Measurements from ENCODE around the gene LNX1.

LNX1 gene

DNA sequence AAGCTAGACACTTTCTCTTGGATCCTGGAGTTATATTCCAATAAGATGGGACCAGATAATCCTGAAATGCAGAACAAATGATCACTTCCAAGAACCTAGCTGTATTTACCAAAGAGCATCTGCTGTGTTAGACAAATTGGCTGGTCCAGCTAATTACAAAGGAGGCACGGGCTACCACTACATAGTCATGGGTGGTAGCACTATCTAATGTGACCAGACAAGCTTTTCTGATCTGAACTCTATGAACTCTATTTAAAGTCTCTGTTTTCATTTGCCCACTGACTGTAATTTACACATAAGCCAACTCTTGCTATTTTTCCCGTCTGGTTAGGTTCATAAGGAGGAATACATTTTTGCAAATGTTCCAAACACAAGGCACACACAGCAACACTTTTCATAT is 34.6 kb downstream of the LNX1 start:
- no peak for DNase-seq (ENCODE audit: low read depth)
- TF ChIP-seq, protein P1, sequence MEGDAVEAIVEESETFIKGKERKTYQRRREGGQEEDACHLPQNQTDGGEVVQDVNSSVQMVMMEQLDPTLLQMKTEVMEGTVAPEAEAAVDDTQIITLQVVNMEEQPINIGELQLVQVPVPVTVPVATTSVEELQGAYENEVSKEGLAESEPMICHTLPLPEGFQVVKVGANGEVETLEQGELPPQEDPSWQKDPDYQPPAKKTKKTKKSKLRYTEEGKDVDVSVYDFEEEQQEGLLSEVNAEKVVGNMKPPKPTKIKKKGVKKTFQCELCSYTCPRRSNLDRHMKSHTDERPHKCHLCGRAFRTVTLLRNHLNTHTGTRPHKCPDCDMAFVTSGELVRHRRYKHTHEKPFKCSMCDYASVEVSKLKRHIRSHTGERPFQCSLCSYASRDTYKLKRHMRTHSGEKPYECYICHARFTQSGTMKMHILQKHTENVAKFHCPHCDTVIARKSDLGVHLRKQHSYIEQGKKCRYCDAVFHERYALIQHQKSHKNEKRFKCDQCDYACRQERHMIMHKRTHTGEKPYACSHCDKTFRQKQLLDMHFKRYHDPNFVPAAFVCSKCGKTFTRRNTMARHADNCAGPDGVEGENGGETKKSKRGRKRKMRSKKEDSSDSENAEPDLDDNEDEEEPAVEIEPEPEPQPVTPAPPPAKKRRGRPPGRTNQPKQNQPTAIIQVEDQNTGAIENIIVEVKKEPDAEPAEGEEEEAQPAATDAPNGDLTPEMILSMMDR (IDR thresholded peaks at IDR 0.05; ENCODE audit: low read depth, low read length, missing control alignments): no peak
- H3K4me3 ChIP-seq (ENCODE audit: low read depth, low read length): no peak overlapping the region

DNA sequence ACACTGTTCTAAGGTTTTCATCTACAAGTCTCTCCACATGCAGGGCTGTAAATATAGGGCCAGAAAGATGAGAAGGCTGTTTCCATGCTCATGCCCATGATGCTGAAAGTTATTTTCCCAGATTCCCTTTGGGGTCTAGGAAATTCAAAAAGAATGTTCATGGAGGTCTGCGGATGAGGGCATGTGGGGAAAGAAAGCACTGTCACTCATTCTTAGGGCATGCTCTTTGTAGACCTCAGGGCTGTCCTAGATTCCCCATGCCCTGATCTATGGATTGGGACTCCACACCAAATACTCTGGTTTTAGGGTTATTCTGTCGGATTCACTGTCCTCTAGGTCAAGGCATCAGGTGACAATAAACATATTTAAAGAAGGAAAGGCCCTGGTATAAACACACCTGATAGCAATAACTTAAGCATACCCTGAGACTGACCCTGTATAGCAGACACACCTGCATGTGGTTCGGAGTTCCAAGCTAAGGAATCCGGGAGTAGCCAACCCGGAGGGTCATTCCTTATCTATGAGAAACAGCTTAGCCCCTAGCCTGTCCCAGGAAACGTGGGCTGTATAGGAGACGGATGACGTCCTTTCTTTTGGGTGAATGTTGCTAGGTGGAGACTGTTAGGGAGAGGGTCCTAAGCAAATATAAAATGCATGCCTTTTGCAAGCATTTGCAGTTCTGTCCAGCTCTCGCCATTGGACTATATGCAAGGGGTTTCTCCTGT is 37.6 kb downstream of the LNX1 start:
- no peak overlapping the region for H3K4me3 ChIP-seq (ENCODE audit: low read depth, low read length)
- TF ChIP-seq, protein P1 (IDR thresholded peaks at IDR 0.05; ENCODE audit: low read depth, low read length, missing control alignments): no peak
- no peak for DNase-seq (ENCODE audit: low read depth)

DNA sequence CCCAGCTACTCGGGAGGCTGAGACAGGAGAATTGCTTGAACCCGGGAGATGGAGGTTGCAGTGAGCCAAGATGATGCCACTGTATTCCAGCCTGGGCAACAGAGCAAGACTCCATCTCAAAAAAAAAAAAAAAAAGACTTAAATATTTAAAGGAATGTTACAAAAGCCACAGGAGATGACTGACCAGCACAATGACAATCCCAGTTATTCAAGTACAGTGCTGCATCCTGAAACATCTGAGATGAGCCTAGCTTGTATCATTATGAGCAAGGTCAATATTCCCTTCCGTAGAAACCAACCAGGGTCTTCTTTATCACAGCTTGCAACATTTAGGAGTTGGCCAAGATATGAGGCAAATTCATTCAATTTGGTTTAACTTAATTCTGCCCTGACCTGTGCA is 38.6 kb downstream of the LNX1 start:
- no peak for DNase-seq (ENCODE audit: low read depth)

DNA sequence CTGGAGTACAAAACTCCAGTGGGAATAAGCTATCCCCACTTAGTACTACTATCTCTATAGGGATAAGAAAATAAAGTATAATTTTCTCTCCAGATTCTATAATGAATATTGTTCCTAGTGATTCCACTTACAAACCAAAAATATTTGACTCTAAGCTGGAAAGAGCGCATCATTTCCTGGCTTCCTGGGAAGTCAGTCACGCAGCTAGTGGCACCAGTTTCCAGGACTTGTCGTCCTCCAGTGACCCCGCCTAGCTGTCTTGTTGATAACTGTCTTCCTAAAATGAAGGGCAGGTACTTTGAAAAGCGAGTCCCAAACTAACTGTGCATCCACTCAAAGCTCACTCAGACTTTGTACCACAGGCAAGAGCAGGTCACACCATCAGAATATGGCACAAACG is 39.3 kb downstream of the LNX1 start:
- TF ChIP-seq, protein P1 (IDR thresholded peaks at IDR 0.05; ENCODE audit: low read depth, low read length, missing control alignments): no peak
- no peak for DNase-seq (ENCODE audit: low read depth)
- no peak overlapping the region for H3K4me3 ChIP-seq (ENCODE audit: low read depth, low read length)

More for the DNA sequence above, 38.6 kb downstream of the LNX1 start:
- TF ChIP-seq, protein P1 (IDR thresholded peaks at IDR 0.05; ENCODE audit: low read depth, low read length, missing control alignments): no peak
- H3K4me3 ChIP-seq (ENCODE audit: low read depth, low read length): no peak overlapping the region

DNA sequence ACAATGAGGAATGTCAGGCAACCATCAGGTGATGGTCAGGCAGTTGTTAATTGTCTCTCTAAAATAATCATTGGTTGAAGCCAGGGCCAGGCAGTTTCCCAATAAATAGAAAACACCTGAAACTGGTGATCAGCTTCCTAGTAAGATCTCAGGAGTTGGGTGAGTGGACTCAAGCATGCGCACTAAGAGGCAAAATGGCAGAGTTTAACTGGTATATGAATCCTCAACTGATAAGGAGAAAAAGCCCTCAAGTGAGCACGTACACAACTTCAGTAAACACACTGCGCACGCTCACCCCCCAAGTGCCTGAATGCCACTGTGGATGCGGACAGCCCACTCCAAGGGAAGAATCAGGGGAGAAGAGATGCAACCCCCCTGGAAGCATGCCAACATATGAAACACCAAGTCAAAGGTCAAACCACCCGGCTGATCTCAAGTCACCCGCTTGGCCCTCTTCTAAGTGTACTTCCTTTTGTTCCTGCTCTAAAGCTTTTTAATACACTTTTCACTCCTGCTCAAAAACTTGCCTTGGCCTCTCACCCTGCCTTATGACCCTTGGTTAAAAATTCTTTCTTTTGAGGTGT is 39.9 kb downstream of the LNX1 start:
- DNase-seq (ENCODE audit: low read depth): no peak
- TF ChIP-seq, protein P1 (IDR thresholded peaks at IDR 0.05; ENCODE audit: low read depth, low read length, missing control alignments): no peak
- no peak overlapping the region for H3K4me3 ChIP-seq (ENCODE audit: low read depth, low read length)

DNA sequence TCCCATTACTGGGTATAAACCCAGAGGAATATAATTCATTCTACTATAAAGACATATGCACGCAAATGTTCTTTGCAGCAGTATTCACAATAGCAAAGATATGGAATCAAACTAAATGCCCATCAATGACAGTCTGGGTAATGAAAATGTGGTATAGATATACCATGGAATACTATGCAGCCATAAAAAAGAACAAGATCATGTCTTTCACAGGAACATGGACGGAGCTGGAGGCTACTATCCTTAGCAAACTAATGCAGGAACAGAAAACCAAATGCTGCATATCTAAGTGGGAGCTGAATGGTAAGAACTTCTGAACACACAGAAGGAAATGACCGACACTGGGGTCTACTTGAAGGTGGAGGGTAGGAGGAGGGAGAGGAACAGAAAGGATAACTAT is 42.6 kb downstream of the LNX1 start:
- TF ChIP-seq, protein P1 (IDR thresholded peaks at IDR 0.05; ENCODE audit: low read depth, low read length, missing control alignments): no peak
- no peak for DNase-seq (ENCODE audit: low read depth)
- H3K4me3 ChIP-seq (ENCODE audit: low read depth, low read length): no peak overlapping the region

DNA sequence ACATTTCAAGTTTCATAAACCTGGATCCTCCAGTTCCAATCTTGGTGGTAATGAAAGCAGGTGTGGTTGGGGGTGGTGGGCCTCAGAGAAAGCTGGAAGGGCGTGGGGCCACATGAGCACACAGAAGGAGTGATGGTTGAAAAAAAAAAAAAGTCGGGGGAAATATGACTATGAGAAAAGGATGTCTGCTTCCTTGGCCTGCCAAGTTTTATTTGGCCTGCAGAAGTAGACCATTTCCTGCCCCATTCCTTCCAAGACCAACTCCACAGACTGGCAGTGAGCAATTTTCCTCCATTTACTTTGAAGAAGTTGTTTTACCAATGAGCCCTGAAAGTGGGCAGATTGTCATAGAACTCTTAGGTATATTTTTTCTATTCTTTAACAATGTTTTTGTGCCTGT is 43.3 kb downstream of the LNX1 start:
- TF ChIP-seq, protein P1 (IDR thresholded peaks at IDR 0.05; ENCODE audit: low read depth, low read length, missing control alignments): no peak
- no peak for DNase-seq (ENCODE audit: low read depth)
- H3K4me3 ChIP-seq (ENCODE audit: low read depth, low read length): no peak overlapping the region

Measured in GM12864 (cell line).